ENCODE results near the gene TMEM255A. TPM values are rescaled to one million over a fixed set of nuclear protein-coding genes. Genes with fewer than 3 reads are reported as not detected.

TMEM255A gene
- total and polyA plus RNA-seq, 2 donors (not counting 1 experiment from before 2014, with no cell fraction given): 0.06 to 0.25 TPM

DNA sequence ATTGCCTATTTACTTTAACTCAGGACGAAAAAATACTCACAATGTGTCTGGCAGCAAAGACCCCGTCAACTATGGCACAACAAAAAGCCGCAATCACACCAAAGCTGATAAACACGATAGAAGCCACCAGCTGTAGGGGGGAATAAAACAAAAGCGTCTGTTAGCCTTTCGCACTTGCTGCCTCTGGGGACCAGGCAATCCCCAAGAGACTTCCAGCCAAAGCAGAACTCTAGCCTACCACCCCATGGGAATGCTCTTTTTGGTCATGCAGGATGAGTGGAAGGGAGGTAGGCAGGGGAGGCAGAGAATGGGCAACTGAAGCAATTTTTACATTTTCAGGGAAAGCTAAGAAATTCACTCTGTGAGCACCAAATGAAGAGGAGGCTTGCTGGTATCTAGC is 20.1 kb downstream of the TMEM255A start:
- CTCF ChIA-PET: no interaction called here
- DNase-seq: no peak
- no peak for ATAC-seq (ENCODE audit: low read depth)
- Histone ChIP-seq H4K20me1 (ENCODE audit: control insufficient read depth, insufficient read depth, low read length, poor library complexity, severe bottlenecking) (no peaks in the 10 kb centered on the region), H3K79me2 (ENCODE audit: control insufficient read depth, insufficient read depth, low read length) (no peaks in the 10 kb centered on the region), H3K9me3 (ENCODE audit: control extremely low read depth in 1 of 3, control insufficient read depth in 2 of 3, insufficient read depth in 1 of 3, low read length in 2 of 3) (no peaks in the 10 kb centered on the region), H3K27me3 (replicated peaks in 1 of 4; ENCODE audit: control extremely low read depth in 1 of 4, control insufficient read depth in 3 of 4, insufficient read depth in 4 of 4, low read length in 3 of 4) (no peaks in the 10 kb centered on the region), H3K36me3 (replicated peaks in 1 of 2; ENCODE audit: control extremely low read depth in 1 of 2, control insufficient read depth in 1 of 2, extremely low read depth in 1 of 2, insufficient read depth in 2 of 2, low read length in 1 of 2) (no peaks in the 10 kb centered on the region), H3K27ac (ENCODE audit: low read length in 2 of 2) (no peak overlapping the region), H2AFZ (ENCODE audit: insufficient read depth, low read depth, low read length, poor library complexity, severe bottlenecking) (no peak overlapping the region), H3K4me1 (ENCODE audit: control insufficient read depth in 2 of 2, insufficient read depth in 2 of 2, low read length in 2 of 2) (peaks cover 7 to 17% of the 10 kb centered on the region in 2 donors), H3K4me3 (ENCODE audit: control extremely low read depth in 1 of 5, extremely low read depth in 1 of 5, insufficient read depth in 1 of 5, low read depth in 2 of 5, low read length in 4 of 5) (no peak overlapping the region), H3K4me2 (replicated peaks; ENCODE audit: low read depth, low read length, poor library complexity, severe bottlenecking) (no peak overlapping the region), H3K9ac (ENCODE audit: low read length) (no peak overlapping the region)
- WGBS (ENCODE audit: insufficient coverage): no CpG with 5 or more reads among the region's 6 CpGs
- TF ChIP-seq, protein P1, sequence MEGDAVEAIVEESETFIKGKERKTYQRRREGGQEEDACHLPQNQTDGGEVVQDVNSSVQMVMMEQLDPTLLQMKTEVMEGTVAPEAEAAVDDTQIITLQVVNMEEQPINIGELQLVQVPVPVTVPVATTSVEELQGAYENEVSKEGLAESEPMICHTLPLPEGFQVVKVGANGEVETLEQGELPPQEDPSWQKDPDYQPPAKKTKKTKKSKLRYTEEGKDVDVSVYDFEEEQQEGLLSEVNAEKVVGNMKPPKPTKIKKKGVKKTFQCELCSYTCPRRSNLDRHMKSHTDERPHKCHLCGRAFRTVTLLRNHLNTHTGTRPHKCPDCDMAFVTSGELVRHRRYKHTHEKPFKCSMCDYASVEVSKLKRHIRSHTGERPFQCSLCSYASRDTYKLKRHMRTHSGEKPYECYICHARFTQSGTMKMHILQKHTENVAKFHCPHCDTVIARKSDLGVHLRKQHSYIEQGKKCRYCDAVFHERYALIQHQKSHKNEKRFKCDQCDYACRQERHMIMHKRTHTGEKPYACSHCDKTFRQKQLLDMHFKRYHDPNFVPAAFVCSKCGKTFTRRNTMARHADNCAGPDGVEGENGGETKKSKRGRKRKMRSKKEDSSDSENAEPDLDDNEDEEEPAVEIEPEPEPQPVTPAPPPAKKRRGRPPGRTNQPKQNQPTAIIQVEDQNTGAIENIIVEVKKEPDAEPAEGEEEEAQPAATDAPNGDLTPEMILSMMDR (IDR thresholded peaks at IDR 0.05): no peak
- no peak for TF ChIP-seq EZH2 (IDR thresholded peaks at IDR 0.05; ENCODE audit: borderline replicate concordance, insufficient read depth, low read depth, low read length, poor library complexity, severe bottlenecking)
- Mint-ChIP-seq H3K4me1 (peaks cover 24% of the 10 kb centered on the region), H3K27me3 (no peaks in the 10 kb centered on the region), H3K4me3 (no peak overlapping the region), H3K27ac (no peak overlapping the region), H3K9me3 (ENCODE audit: insufficient read depth) (no peaks in the 10 kb centered on the region)
- intact Hi-C loops (cut with micrococcal nuclease): no loop called here
- POLR2A ChIA-PET: no interaction called here

DNA sequence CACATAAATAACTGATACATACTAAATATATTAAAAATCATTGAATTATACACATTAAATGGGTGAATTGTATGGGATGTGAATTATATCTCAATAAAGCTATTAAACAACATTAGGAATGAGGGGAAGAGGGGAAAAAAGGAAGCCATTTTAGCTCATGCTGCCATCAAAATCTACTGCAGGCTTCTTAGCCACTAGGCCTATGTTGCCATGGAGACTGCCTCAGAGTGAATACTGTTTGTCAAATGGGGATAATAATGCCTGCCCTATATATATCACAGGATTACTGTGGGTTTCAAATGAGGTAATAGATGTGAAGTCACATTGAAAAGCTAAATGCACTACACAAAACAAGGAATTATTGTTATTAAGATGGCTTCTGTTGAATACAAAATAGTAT is 21.2 kb downstream of the TMEM255A start:
- no peak overlapping the region for H3K27ac ChIP-seq (ENCODE audit: low read length in 2 of 2)
- POLR2A ChIA-PET: no interaction called here
- CTCF ChIA-PET: interaction anchor here (0.7 kb wide), 1 partner anchor 39 kb away, joined by 4 read pairs; the partner anchor contains the start of gene ZBTB33
- peaks cover 7 to 17% of the 10 kb centered on the region in 2 donors for H3K4me1 ChIP-seq (ENCODE audit: control insufficient read depth in 2 of 2, insufficient read depth in 2 of 2, low read length in 2 of 2)
- Mint-ChIP-seq H3K4me1 (peaks cover 22% of the 10 kb centered on the region), H3K9me3 (ENCODE audit: insufficient read depth) (no peaks in the 10 kb centered on the region), H3K4me3 (no peak overlapping the region), H3K27ac (no peak overlapping the region), H3K27me3 (no peaks in the 10 kb centered on the region)
- H3K36me3 ChIP-seq (replicated peaks in 1 of 2; ENCODE audit: control extremely low read depth in 1 of 2, control insufficient read depth in 1 of 2, extremely low read depth in 1 of 2, insufficient read depth in 2 of 2, low read length in 1 of 2): no peaks in the 10 kb centered on the region
- intact Hi-C loops (cut with micrococcal nuclease): no loop called here
- no peaks in the 10 kb centered on the region for H3K27me3 ChIP-seq (replicated peaks in 1 of 4; ENCODE audit: control extremely low read depth in 1 of 4, control insufficient read depth in 3 of 4, insufficient read depth in 4 of 4, low read length in 3 of 4)
- H3K79me2 ChIP-seq (ENCODE audit: control insufficient read depth, insufficient read depth, low read length): no peaks in the 10 kb centered on the region
- no peak overlapping the region for H3K4me2 ChIP-seq (replicated peaks; ENCODE audit: low read depth, low read length, poor library complexity, severe bottlenecking)
- no peak overlapping the region for H3K9ac ChIP-seq (ENCODE audit: low read length)
- H3K9me3 ChIP-seq (ENCODE audit: control extremely low read depth in 1 of 3, control insufficient read depth in 2 of 3, insufficient read depth in 1 of 3, low read length in 2 of 3): no peaks in the 10 kb centered on the region
- TF ChIP-seq, protein P1 (IDR thresholded peaks at IDR 0.05): no peak
- no peak for TF ChIP-seq EZH2 (IDR thresholded peaks at IDR 0.05; ENCODE audit: borderline replicate concordance, insufficient read depth, low read depth, low read length, poor library complexity, severe bottlenecking)
- no peak overlapping the region for H2AFZ ChIP-seq (ENCODE audit: insufficient read depth, low read depth, low read length, poor library complexity, severe bottlenecking)
- DNase-seq (no peak), ATAC-seq (ENCODE audit: low read depth) (no peak)
- H3K4me3 ChIP-seq (ENCODE audit: control extremely low read depth in 1 of 5, extremely low read depth in 1 of 5, insufficient read depth in 1 of 5, low read depth in 2 of 5, low read length in 4 of 5): no peak overlapping the region
- no peaks in the 10 kb centered on the region for H4K20me1 ChIP-seq (ENCODE audit: control insufficient read depth, insufficient read depth, low read length, poor library complexity, severe bottlenecking)
